K562 (cell line): ENCODE results near the gene HOXB4. TPM values are rescaled to one million over a fixed set of nuclear protein-coding genes. Genes with fewer than 3 reads are reported as not detected.

Experiments
- ATAC-seq: fragments of 200-7000 bp; cut with Tn5 transposase; 3 replicates; pipeline ENCODE4 v1.9.1; 2020; ENCODE audit warnings: moderate library complexity
- BruUV-seq: library from RNA; stranded (reverse); fragments of 400-500 nt; replicated peaks from 2 replicates; lab custom pipeline; 2021; lab: Mats Ljungman, UMichigan
- CTCF ChIA-PET: fragments of 300-600 bp; formaldehyde crosslinking; extraction: SDS; loops from one replicate; lab custom pipeline; 2021; ENCODE audit warnings: low intra/inter-chr PET ratio; lab: Yijun Ruan, JAX
- POLR2A ChIA-PET: fragments of 300-600, 350-650 bp; sonication (Branson Sonifier 250); formaldehyde crosslinking; extraction: SDS; loops from one replicate; lab custom pipeline; 2021; ENCODE audit warnings: antibody characterized with exemption, inconsistent platforms; lab: Yijun Ruan, JAX
- DNase-seq, 4 experiments: peaks; one replicate each; pipeline versions ENCODE4 v3.0.0 to v3.0.0-alpha.2; 2011 to 2018; ENCODE audit warnings: low spot score in 3 of 4, mixed read lengths in 3 of 4; ENCODE audit errors: extremely low read depth in 1 of 4
- FAIRE-seq: peaks from 2 replicates; lab custom pipeline; 2011; peaks lifted over from hg19 to GRCh38; lab: Jason Lieb, UNC
- H2AFZ ChIP-seq: 2 replicates; pipeline ENCODE4 v1.6.0; 2011; ENCODE audit warnings: low read depth, low read length, control low read depth, inconsistent platforms
- H3K27ac ChIP-seq: fragments of 200-600 bp; 3 replicates; pipeline ENCODE4 v1.8.0; 2011; ENCODE audit warnings: low read depth, mild to moderate bottlenecking, control low read depth, inconsistent platforms, low read length, moderate library complexity, mixed read lengths; ENCODE audit errors: extremely low read depth
- H3K27me3 ChIP-seq, 2 experiments: fragments of 300-600 bp in 1 of 2; 2 replicates in 1 of 2; 3 replicates in 1 of 2; pipeline versions ENCODE4 v1.6.0 to v1.8.0; 2011; ENCODE audit warnings: inconsistent platforms in 2 of 2, low read length in 2 of 2, mild to moderate bottlenecking in 1 of 2, mixed read lengths in 1 of 2, moderate library complexity in 1 of 2; ENCODE audit not compliant: control insufficient read depth in 2 of 2, insufficient read depth in 2 of 2
- H3K36me3 ChIP-seq: fragments of 300-600 bp; 3 replicates; pipeline ENCODE4 v1.8.0; 2011; ENCODE audit warnings: mild to moderate bottlenecking, low read length, inconsistent platforms; ENCODE audit not compliant: control insufficient read depth, insufficient read depth
- H3K4me1 ChIP-seq, 2 experiments: fragments of 200-600 bp in 1 of 2; replicated peaks in 1 of 2; 2 replicates in 1 of 2; 3 replicates in 1 of 2; pipeline versions ENCODE4 v1.5.1 to v1.8.0; 2011; ENCODE audit warnings: inconsistent platforms in 2 of 2, low read length in 2 of 2, mild to moderate bottlenecking in 1 of 2, mixed read lengths in 1 of 2, moderate library complexity in 1 of 2; ENCODE audit not compliant: control insufficient read depth in 2 of 2, insufficient read depth in 2 of 2
- H3K4me2 ChIP-seq: 2 replicates; pipeline ENCODE4 v1.6.1; 2011; ENCODE audit warnings: low read length, control low read depth, inconsistent platforms, mixed read lengths; ENCODE audit not compliant: insufficient read depth
- H3K4me3 ChIP-seq: fragments of 200-600 bp; sonication (generic), shearing (Covaris generic); 2 replicates; pipeline ENCODE4 v1.5.1; 2016; ENCODE audit warnings: control low read depth, inconsistent platforms
- H3K79me2 ChIP-seq: fragments of 200-600 bp; 3 replicates; pipeline ENCODE4 v1.8.0; 2011; ENCODE audit warnings: low read length, inconsistent platforms; ENCODE audit not compliant: control insufficient read depth, insufficient read depth
- H3K9ac ChIP-seq, 2 experiments: 2 replicates each; pipeline versions ENCODE4 v1.6.0 to v1.6.1; 2011; ENCODE audit warnings: low read depth in 2 of 2, low read length in 2 of 2, control low read depth in 1 of 2, inconsistent platforms in 1 of 2, mild to moderate bottlenecking in 1 of 2, mixed read lengths in 1 of 2; ENCODE audit not compliant: insufficient read depth in 1 of 2
- H3K9me1 ChIP-seq: one replicate; pipeline ENCODE4 v1.6.0; 2011; ENCODE audit warnings: inconsistent platforms, mild to moderate bottlenecking, low read length, moderate library complexity; ENCODE audit not compliant: control insufficient read depth, insufficient read depth
- H3K9me3 ChIP-seq: replicated peaks from 2 replicates; pipeline ENCODE4 v1.5.1; 2011; ENCODE audit warnings: low read depth, low read length, inconsistent platforms; ENCODE audit not compliant: control insufficient read depth, insufficient read depth
- H4K20me1 ChIP-seq: replicated peaks from 2 replicates; pipeline ENCODE4 v1.6.1; 2011; ENCODE audit warnings: low read length, inconsistent platforms, mixed read lengths; ENCODE audit not compliant: control insufficient read depth, insufficient read depth
- ADNP ChIP-seq: fragments of 200-800 bp; sonication (Bioruptor generic); IDR thresholded peaks from 2 replicates; pipeline ENCODE4 v1.6.1; 2016; ENCODE audit warnings: missing genetic modification characterization, missing compliant biosample characterization
- BCOR ChIP-seq: fragments of 450-650 bp; IDR thresholded peaks from 2 replicates; pipeline ENCODE4 v1.6.1; 2016
- DACH1 ChIP-seq: fragments of 450-650 bp; IDR thresholded peaks from 2 replicates; pipeline ENCODE4 v1.6.1; 2018; ENCODE audit not compliant: partially characterized antibody
- GATA2 ChIP-seq: sonication (generic); formaldehyde crosslinking; IDR thresholded peaks from 2 replicates; pipeline ENCODE4 v1.4.0; 2020; ENCODE audit warnings: mild to moderate bottlenecking, missing genetic modification reagents
- GMEB1 ChIP-seq: fragments of 250-450 bp; sonication (Bioruptor Pico); IDR thresholded peaks from 2 replicates; pipeline ENCODE4 v1.4.0; 2020; ENCODE audit warnings: mild to moderate bottlenecking
- HDAC1 ChIP-seq, 2 experiments: fragments of 450-650 bp; IDR thresholded peaks; 2 replicates each; pipeline ENCODE4 v1.6.1; 2016 to 2017; ENCODE audit warnings: inconsistent platforms in 1 of 2, mild to moderate bottlenecking in 1 of 2, moderate library complexity in 1 of 2
- HDAC2 ChIP-seq: fragments of 450-650 bp; IDR thresholded peaks from 2 replicates; pipeline ENCODE4 v1.6.1; 2016; ENCODE audit warnings: mild to moderate bottlenecking
- HDGF ChIP-seq: fragments of 450-650 bp; IDR thresholded peaks from 2 replicates; pipeline ENCODE4 v1.6.1; 2016
- HEY1 ChIP-seq: fragments of 250-450 bp; sonication (Bioruptor Pico); IDR thresholded peaks from 2 replicates; pipeline ENCODE4 v1.5.0; 2020; ENCODE audit warnings: mild to moderate bottlenecking, moderate library complexity, borderline replicate concordance
- KDM1A ChIP-seq, 2 experiments: fragments of 450-650 bp; IDR thresholded peaks; 2 replicates each; pipeline ENCODE4 v1.6.1; 2016; ENCODE audit warnings: mild to moderate bottlenecking in 2 of 2
- LCOR ChIP-seq: sonication (generic); formaldehyde crosslinking; IDR thresholded peaks from 2 replicates; pipeline ENCODE4 v1.8.0; 2022; ENCODE audit warnings: mild to moderate bottlenecking, missing genetic modification reagents
- MYBL2 ChIP-seq, 2 experiments: fragments of 450-650 bp in 1 of 2; sonication (generic) in 1 of 2; formaldehyde crosslinking in 1 of 2; IDR thresholded peaks; 2 replicates each; pipeline versions ENCODE4 v1.6.1 to v1.8.1; 2017 to 2022; ENCODE audit warnings: borderline replicate concordance in 1 of 2, inconsistent platforms in 1 of 2, low read depth in 1 of 2, mild to moderate bottlenecking in 1 of 2, missing genetic modification reagents in 1 of 2, moderate library complexity in 1 of 2
- PHF20 ChIP-seq: fragments of 450-650 bp; IDR thresholded peaks from 2 replicates; pipeline ENCODE4 v1.6.1; 2018; ENCODE audit not compliant: partially characterized antibody
- RCOR1 ChIP-seq, 2 experiments: IDR thresholded peaks; 2 replicates each; pipeline ENCODE4 v1.6.1; 2012; ENCODE audit warnings: low read depth in 2 of 2, low read length in 2 of 2, borderline replicate concordance in 1 of 2, improper control_type of control experiment in 1 of 2
- SMARCA5 ChIP-seq: fragments of 450-650 bp; IDR thresholded peaks from 2 replicates; pipeline ENCODE4 v1.6.1; 2016
- TFAM ChIP-seq: fragments of 250-450 bp; sonication (Bioruptor Pico); conservative IDR thresholded peaks from 2 replicates; pipeline ENCODE4 v1.5.0; 2021; ENCODE audit warnings: mild to moderate bottlenecking, moderate library complexity
- ZFX ChIP-seq: sonication (generic); formaldehyde crosslinking; IDR thresholded peaks from 2 replicates; pipeline ENCODE4 v1.8.0; 2022; ENCODE audit warnings: mild to moderate bottlenecking, missing genetic modification reagents, moderate library complexity
- ZNF23 ChIP-seq: fragments of 250-450 bp; sonication (Bioruptor Pico); IDR thresholded peaks from 2 replicates; pipeline ENCODE4 v1.4.0; 2020; ENCODE audit warnings: mild to moderate bottlenecking
- ZNF384 ChIP-seq: IDR thresholded peaks from 2 replicates; pipeline ENCODE4 v1.6.1; 2012; ENCODE audit warnings: low read depth, low read length, improper control_type of control experiment
- ZNF507 ChIP-seq: conservative IDR thresholded peaks from 2 replicates; pipeline ENCODE4 v1.6.1; 2017; ENCODE audit warnings: missing genetic modification characterization, missing compliant biosample characterization
- ZZZ3 ChIP-seq: fragments of 450-650 bp; IDR thresholded peaks from 2 replicates; pipeline ENCODE4 v1.6.1; 2016; ENCODE audit warnings: antibody characterized with exemption, mild to moderate bottlenecking, moderate library complexity
- WGBS: fragments of 100-300 bp; shearing (Covaris generic); methylation state at CpG from one replicate; pipeline ENCODE4 v1.1.6; 2016; ENCODE audit warnings: low coverage, mixed read lengths; ENCODE audit not compliant: insufficient coverage; ENCODE audit errors: missing lambda C conversion rate; 5-methylcytosine and 5-hydroxymethylcytosine counted together
- in situ Hi-C: fragments of 300-500 bp; cut with MboI; formaldehyde crosslinking; loops from 4 replicates; pipeline ENCODE4 v1.15.0; 2018; ENCODE audit warnings: inconsistent platforms, mixed read lengths
- intact Hi-C: fragments of 100-400 bp; cut with micrococcal nuclease; formaldehyde crosslinking; loops from 2 replicates; pipeline ENCODE4 v1.14.2; 2022
- polyA plus RNA-seq, 8 experiments: library from polyadenylated mRNA; depleted of rRNA in 4 of 8; stranded (reverse) in 5 of 8; unstranded in 3 of 8; fragments of >200 nt; fragmentation: Nextera tagmentation in 2 of 8; fragmentation: Illumina TruSeq in 1 of 8; extraction: Ambion mirVana in 2 of 8; extraction: Trizol in 1 of 8; gene quantifications; 2 replicates each; pipeline versions ENCODE4 v1.2.1 to v1.2.3, GENCODE V29; 2011 to 2014; ENCODE audit warnings: inconsistent platforms in 1 of 8, missing spikeins in 1 of 8
- total RNA-seq, 7 experiments: library from RNA; depleted of rRNA in 6 of 7; stranded (reverse); fragments of >200 nt in 6 of 7; fragmentation: Illumina TruSeq in 2 of 7; extraction: Trizol in 2 of 7; gene quantifications; 2 replicates each; pipeline versions ENCODE4 v1.2.1 to v1.2.3, GENCODE V29; 2011 to 2021; ENCODE audit warnings: low replicate concordance in 1 of 7
- TF ChIP-seq, protein P1 (sequence below): sonication (generic); formaldehyde crosslinking; IDR thresholded peaks from 2 replicates; pipeline ENCODE4 v1.8.1; 2023; ENCODE audit warnings: mild to moderate bottlenecking, missing genetic modification reagents

Gene HOXB4
- total and polyA plus RNA-seq, 9 of the 15 experiments (the other 6 are each of a cell fraction or from before 2014, with no cell fraction given): 1.6 to 34.9 (median 14.9) TPM

DNA sequence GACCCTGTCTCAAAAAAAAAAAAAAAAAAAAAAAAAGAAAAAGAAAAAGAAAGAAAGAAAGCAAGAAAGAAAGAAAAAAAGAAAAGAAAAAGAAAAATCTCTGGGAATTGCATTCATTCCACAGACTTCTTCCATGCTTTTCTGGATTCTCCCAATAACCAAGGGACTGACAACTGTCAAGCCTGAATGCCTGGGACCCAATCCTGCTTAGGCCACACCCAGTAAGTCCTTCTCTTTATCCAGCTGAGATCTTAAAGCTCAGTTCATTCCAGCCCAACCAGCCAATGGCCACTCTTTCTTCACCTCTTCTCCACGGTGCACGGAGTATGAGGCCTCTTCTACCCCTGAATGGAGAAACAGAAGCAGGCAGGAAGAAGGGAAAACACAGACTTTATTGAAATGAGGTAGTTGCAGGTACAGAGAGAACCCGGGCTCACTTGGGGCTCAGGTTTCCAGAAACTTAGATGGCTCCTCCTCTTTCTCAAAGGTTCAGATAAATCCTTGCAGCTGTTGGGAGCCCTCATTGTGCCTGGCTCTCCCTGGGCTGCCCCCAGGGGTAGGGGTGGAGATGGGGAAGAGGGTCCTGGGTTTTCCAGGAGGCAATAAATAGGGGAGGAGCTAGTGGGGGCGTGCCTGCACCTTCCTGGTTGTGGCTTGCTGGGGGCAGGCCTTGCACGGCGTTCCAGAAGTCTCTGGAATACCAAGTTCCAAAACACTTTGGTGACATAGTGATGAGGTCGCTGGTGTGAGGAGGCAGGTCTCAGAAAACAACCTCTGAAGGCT lies 49.8 kb downstream of the HOXB4 start:
- H4K20me1 ChIP-seq: no peaks in the 10 kb centered on the region
- no TSS peak for BruUV-seq
- peak; percentile 47 to 68 (median 56) for DNase-seq
- CTCF ChIA-PET: no interaction called here
- no peaks in the 10 kb centered on the region for H3K79me2 ChIP-seq
- peak overlapping the region; percentile 82 for H2AFZ ChIP-seq
- H3K36me3 ChIP-seq: no peaks in the 10 kb centered on the region
- POLR2A ChIA-PET: interaction anchor here (0.5 to 1.7 kb wide), 6 partner anchors 11 to 313 kb away, joined by 3 to 7 read pairs (median 4); no protein-coding TSS in a partner anchor
- in situ Hi-C loops (no loop called here), intact Hi-C loops (no loop called here)
- 24% methylated on average over 7 of the region's 7 CpGs for WGBS
- no peaks in the 10 kb centered on the region for H3K9me3 ChIP-seq
- peak; percentile 69 for FAIRE-seq
- no peak overlapping the region for H3K27ac ChIP-seq
- H3K9me1 ChIP-seq: no peaks in the 10 kb centered on the region
- H3K4me3 ChIP-seq: no peak overlapping the region
- H3K9ac ChIP-seq: peak overlapping the region in 1 of 2 experiments; percentile 22; a peak in 1 of 4 replicates
- H3K4me1 ChIP-seq: peaks cover 20 to 37% of the 10 kb centered on the region in 2 experiments; a peak in 4 of 5 replicates
- ATAC-seq: peak; percentile 71
- H3K27me3 ChIP-seq: no peaks in the 10 kb centered on the region
- 0 out of 2 replicates have a peak overlapping the region, but pooled peaks have one; percentile 17 for H3K4me2 ChIP-seq
- TF ChIP-seq ZFX (CRISPR knock-in tag): peak; percentile 16; the same call in 1 of the 2 replicates
- TF ChIP-seq HEY1 (CRISPR knock-in tag): no peak
- peak; percentile 18; the same call in 1 of the 2 replicates for TF ChIP-seq SMARCA5
- TF ChIP-seq RCOR1 (IDR thresholded peaks at IDR 0.05; ENCODE audit: borderline replicate concordance in 1 of 2, low read depth in 2 of 2, low read length in 2 of 2): peak in 1 of 2 experiments; percentile 36; a peak in 1 of 4 replicates
- no peak for TF ChIP-seq GMEB1 (CRISPR knock-in tag)
- no peak for TF ChIP-seq ZZZ3
- 0 out of 2 replicates have a peak, but pooled peaks have one; percentile 26 for TF ChIP-seq ADNP (tag)
- peak; percentile 18 for TF ChIP-seq DACH1
- TF ChIP-seq ZNF507 (tag): no peak
- TF ChIP-seq HDAC2: peak; percentile 78; the same call in 1 of the 2 replicates
- peak; percentile 21; the same call in 1 of the 2 replicates for TF ChIP-seq GATA2
- no peak for TF ChIP-seq ZNF23 (CRISPR knock-in tag)
- peak; percentile 52 for TF ChIP-seq ZNF384
- TF ChIP-seq HDAC1 (IDR thresholded peaks at IDR 0.05): 0 out of 4 replicates have a peak, but pooled peaks of 1 of the 2 experiments have one; percentile 16
- no peak for TF ChIP-seq TFAM (CRISPR knock-in tag)
- no peak for TF ChIP-seq LCOR (CRISPR knock-in tag)
- TF ChIP-seq, protein P1, sequence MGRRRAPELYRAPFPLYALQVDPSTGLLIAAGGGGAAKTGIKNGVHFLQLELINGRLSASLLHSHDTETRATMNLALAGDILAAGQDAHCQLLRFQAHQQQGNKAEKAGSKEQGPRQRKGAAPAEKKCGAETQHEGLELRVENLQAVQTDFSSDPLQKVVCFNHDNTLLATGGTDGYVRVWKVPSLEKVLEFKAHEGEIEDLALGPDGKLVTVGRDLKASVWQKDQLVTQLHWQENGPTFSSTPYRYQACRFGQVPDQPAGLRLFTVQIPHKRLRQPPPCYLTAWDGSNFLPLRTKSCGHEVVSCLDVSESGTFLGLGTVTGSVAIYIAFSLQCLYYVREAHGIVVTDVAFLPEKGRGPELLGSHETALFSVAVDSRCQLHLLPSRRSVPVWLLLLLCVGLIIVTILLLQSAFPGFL (CRISPR knock-in tag): no peak
- TF ChIP-seq KDM1A (IDR thresholded peaks at IDR 0.05): peak; percentile 64 to 86
- no peak for TF ChIP-seq MYBL2 (IDR thresholded peaks at IDR 0.05; ENCODE audit: low read depth)
- TF ChIP-seq MYBL2 (CRISPR knock-in tag; IDR thresholded peaks at IDR 0.05; ENCODE audit: borderline replicate concordance): no peak
- peak; percentile 87; the same call in 1 of the 2 replicates for TF ChIP-seq HDGF
- peak; percentile 98 for TF ChIP-seq BCOR
- peak; percentile 53 for TF ChIP-seq PHF20
